Neutrophil (primary cell): ENCODE results near the gene CCDC106.

ENCODE experiments used
- H3K27ac ChIP-seq: fragments of 200-600 bp; sonication (generic); 2 replicates; pipeline ENCODE4 v1.5.1; 2016; ENCODE audit warnings: mild to moderate bottlenecking, moderate library complexity
- H3K27me3 ChIP-seq: fragments of 200-600 bp; sonication (generic); 2 replicates; pipeline ENCODE4 v1.6.0; 2016; ENCODE audit warnings: mild to moderate bottlenecking
- H3K36me3 ChIP-seq: fragments of 200-600 bp; sonication (generic); 2 replicates; pipeline ENCODE4 v1.5.1; 2017
- H3K4me1 ChIP-seq, 2 experiments: fragments of 200-600 bp in 1 of 2; sonication (generic) in 1 of 2; 1 replicate in 1 of 2; 2 replicates in 1 of 2; pipeline versions ENCODE4 v1.5.1 to v1.6.1; 2013 to 2016; ENCODE audit warnings: low read depth in 1 of 2, low read length in 1 of 2, mild to moderate bottlenecking in 1 of 2, moderate library complexity in 1 of 2; ENCODE audit not compliant: control insufficient read depth in 1 of 2, insufficient read depth in 1 of 2
- H3K4me3 ChIP-seq, 2 experiments: fragments of 200-600 bp in 1 of 2; sonication (generic) in 1 of 2; 1 replicate in 1 of 2; 2 replicates in 1 of 2; pipeline ENCODE4 v1.5.1; 2013 to 2016; ENCODE audit warnings: low read depth in 1 of 2, low read length in 1 of 2, mild to moderate bottlenecking in 1 of 2, moderate library complexity in 1 of 2
- H3K9me3 ChIP-seq: fragments of 200-600 bp; sonication (generic); 2 replicates; pipeline ENCODE4 v1.5.1; 2016
- TF ChIP-seq, protein P1 (sequence below): fragments of 200-600 bp; sonication (generic); IDR thresholded peaks from 2 replicates; pipeline ENCODE4 v1.5.1; 2016; ENCODE audit warnings: antibody characterized with exemption

The CCDC106 gene

GRCh38 chr19:55667006-55667381 is 19.0 kb downstream of the CCDC106 start:
- TF ChIP-seq, protein P1, sequence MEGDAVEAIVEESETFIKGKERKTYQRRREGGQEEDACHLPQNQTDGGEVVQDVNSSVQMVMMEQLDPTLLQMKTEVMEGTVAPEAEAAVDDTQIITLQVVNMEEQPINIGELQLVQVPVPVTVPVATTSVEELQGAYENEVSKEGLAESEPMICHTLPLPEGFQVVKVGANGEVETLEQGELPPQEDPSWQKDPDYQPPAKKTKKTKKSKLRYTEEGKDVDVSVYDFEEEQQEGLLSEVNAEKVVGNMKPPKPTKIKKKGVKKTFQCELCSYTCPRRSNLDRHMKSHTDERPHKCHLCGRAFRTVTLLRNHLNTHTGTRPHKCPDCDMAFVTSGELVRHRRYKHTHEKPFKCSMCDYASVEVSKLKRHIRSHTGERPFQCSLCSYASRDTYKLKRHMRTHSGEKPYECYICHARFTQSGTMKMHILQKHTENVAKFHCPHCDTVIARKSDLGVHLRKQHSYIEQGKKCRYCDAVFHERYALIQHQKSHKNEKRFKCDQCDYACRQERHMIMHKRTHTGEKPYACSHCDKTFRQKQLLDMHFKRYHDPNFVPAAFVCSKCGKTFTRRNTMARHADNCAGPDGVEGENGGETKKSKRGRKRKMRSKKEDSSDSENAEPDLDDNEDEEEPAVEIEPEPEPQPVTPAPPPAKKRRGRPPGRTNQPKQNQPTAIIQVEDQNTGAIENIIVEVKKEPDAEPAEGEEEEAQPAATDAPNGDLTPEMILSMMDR = no peak
- H3K4me1 ChIP-seq = no peaks in the 10 kb centered on the region
- H3K27me3 ChIP-seq = no peaks in the 10 kb centered on the region
- no peak overlapping the region for H3K4me3 ChIP-seq
- H3K9me3 ChIP-seq = no peaks in the 10 kb centered on the region
- H3K36me3 ChIP-seq = peaks cover 99% of the 10 kb centered on the region
- H3K27ac ChIP-seq = no peak overlapping the region

GRCh38 chr19:55667511-55667910 is 19.5 kb downstream of the CCDC106 start:
- Histone ChIP-seq H3K4me3 (no peak overlapping the region), H3K4me1 (no peaks in the 10 kb centered on the region), H3K27ac (no peak overlapping the region), H3K36me3 (peaks cover 93% of the 10 kb centered on the region), H3K27me3 (no peaks in the 10 kb centered on the region), H3K9me3 (no peaks in the 10 kb centered on the region)
- TF ChIP-seq, protein P1 = no peak

DNA sequence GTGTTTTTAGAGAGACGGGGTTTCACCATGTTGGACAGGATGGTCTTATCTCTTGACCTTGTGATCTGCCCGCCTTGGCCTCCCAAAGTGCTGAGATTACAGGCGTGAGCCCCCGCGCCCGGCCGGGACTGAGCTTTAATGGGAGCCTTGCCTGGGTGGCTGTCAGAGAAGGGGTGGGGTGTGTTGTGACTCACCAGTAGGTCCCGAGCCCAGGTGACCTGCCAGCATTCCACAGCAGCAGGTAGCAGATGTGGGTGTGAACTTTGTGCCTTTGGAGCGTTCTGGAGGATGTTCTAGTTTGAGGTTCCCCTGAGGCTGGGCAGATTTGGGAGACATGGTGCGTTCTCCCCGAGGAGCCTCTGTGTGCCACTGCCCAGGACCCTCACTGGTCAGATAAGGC is 19.9 kb downstream of the CCDC106 start:
- Histone ChIP-seq H3K36me3 (peaks cover 89% of the 10 kb centered on the region), H3K4me3 (no peak overlapping the region), H3K27me3 (no peaks in the 10 kb centered on the region), H3K9me3 (no peaks in the 10 kb centered on the region), H3K4me1 (no peaks in the 10 kb centered on the region), H3K27ac (no peak overlapping the region)
- TF ChIP-seq, protein P1 = no peak

DNA sequence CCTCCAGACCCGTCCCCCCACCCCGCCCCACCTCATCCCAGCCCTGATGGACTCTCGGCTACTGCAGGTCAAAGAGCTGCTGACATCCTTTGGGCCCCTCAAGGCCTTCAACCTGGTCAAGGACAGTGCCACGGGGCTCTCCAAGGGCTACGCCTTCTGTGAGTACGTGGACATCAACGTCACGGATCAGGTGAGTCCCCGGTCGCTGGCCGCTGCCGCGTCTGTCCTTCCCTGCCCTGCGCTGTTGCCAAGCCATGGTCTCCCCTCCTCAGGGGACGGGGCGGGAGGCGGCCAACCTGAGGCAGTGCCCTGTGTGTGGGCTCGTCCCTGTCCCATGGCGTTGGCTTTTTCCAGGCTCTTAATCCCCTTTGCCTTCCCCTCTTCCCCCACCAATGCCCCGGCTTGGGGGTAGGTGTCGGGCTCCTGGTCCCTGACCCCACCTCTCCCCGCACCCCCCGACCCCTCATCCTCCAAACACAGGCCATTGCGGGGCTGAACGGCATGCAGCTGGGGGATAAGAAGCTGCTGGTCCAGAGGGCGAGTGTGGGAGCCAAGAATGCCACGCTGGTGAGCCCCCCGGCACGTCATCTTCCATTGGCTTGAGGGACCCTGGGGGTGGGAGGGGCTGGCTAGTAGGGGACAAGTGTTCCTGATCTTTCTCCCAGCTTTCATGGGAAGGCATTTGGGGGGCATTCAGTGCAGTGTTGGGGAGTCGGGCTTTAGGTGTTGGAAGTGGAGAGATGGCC is 20.8 kb downstream of the CCDC106 start:
- H3K4me1 ChIP-seq = no peaks in the 10 kb centered on the region
- peaks cover 85% of the 10 kb centered on the region for H3K36me3 ChIP-seq
- H3K27me3 ChIP-seq = no peaks in the 10 kb centered on the region
- TF ChIP-seq, protein P1 = no peak
- no peak overlapping the region for H3K27ac ChIP-seq
- H3K9me3 ChIP-seq = no peaks in the 10 kb centered on the region
- H3K4me3 ChIP-seq = no peak overlapping the region

DNA sequence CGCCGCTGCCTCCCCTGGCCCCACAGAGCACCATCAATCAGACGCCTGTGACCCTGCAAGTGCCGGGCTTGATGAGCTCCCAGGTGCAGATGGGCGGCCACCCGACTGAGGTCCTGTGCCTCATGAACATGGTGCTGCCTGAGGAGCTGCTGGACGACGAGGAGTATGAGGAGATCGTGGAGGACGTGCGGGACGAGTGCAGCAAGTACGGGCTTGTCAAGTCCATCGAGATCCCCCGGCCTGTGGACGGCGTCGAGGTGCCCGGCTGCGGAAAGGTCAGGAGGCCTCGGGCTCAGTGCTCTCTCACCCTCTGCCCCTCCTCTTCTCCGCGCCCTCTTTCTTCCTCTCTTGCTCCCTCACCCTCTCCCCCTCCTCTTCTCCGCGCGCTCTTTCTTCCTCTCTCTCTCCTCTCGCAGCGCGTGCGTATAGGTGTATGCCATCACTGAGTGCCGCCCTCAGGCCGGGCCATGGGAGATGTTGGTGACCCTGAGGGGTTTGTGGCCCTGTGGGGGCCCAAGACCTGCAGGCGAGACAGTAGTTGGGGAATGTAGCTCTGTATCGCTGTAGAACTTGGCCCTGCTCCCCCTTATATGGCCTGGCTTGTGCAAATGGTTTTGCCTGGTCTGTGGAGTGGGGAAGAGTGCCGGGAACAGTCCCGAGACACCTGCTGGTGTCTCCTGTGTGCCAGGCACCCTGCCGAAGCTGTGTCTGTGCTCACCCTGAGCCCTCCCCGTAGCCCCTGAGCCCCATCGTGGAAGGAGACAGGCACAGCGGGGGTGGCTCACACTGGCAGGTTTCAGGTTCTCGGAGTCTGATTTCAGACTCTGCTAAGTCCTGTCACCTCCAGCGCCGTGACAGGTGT is 21.6 kb downstream of the CCDC106 start:
- no peak overlapping the region for H3K4me3 ChIP-seq
- peaks cover 81% of the 10 kb centered on the region for H3K36me3 ChIP-seq

More for the DNA sequence above, 21.6 kb downstream of the CCDC106 start:
- H3K4me1 ChIP-seq = peaks cover 4 to 6% of the 10 kb centered on the region in 2 experiments
- TF ChIP-seq, protein P1 = no peak
- H3K27me3 ChIP-seq = no peaks in the 10 kb centered on the region
- H3K27ac ChIP-seq = no peak overlapping the region
- H3K9me3 ChIP-seq = no peaks in the 10 kb centered on the region
